Left forelimb (tissue), 1 donor: Measurements from ENCODE around the gene EPHB2.

Experiments
- DNase-seq: peaks from one replicate; pipeline ENCODE4 v3.0.0-alpha.2; 2018; ENCODE audit warnings: low spot score

The EPHB2 gene

GRCh38 chr1:22751124-22751531 lies 40.5 kb downstream of the EPHB2 start:
- no peak for DNase-seq

GRCh38 chr1:22752339-22752738 lies 41.7 kb downstream of the EPHB2 start:
- DNase-seq = no peak

- DNase-seq = no peak
These were observed 42.9 kb downstream of the EPHB2 start for GRCh38 chr1:22753481-22753971.

GRCh38 chr1:22754106-22754768 lies 43.6 kb downstream of the EPHB2 start:
- DNase-seq = no peak

GRCh38 chr1:22754824-22755223 lies 44.2 kb downstream of the EPHB2 start:
- no peak for DNase-seq

GRCh38 chr1:22755641-22756040 lies 45.0 kb downstream of the EPHB2 start:
- DNase-seq = no peak

- DNase-seq = no peak
These were observed 45.6 kb downstream of the EPHB2 start for GRCh38 chr1:22756125-22756735.

- no peak for DNase-seq
These were observed 49.8 kb downstream of the EPHB2 start for GRCh38 chr1:22760455-22760854.

GRCh38 chr1:22761101-22761500 lies 50.5 kb downstream of the EPHB2 start:
- DNase-seq = no peak

- DNase-seq = no peak
These were observed 51.2 kb downstream of the EPHB2 start for GRCh38 chr1:22761821-22762220.

- no peak for DNase-seq
These were observed 53.0 kb downstream of the EPHB2 start for GRCh38 chr1:22763487-22764200.

GRCh38 chr1:22767852-22768251 lies 57.2 kb downstream of the EPHB2 start:
- DNase-seq = no peak

- no peak for DNase-seq
These were observed 59.3 kb downstream of the EPHB2 start for GRCh38 chr1:22769932-22770331.

- DNase-seq = peak; percentile 79
These were observed 61.4 kb downstream of the EPHB2 start for GRCh38 chr1:22772014-22772413.

- peak; percentile 84 for DNase-seq
These were observed 63.6 kb downstream of the EPHB2 start for GRCh38 chr1:22773981-22774832.

- no peak for DNase-seq
These were observed 64.2 kb downstream of the EPHB2 start for GRCh38 chr1:22774833-22775182.

- no peak for DNase-seq
These were observed 64.8 kb downstream of the EPHB2 start for GRCh38 chr1:22775478-22775877.

- no peak for DNase-seq
These were observed 65.5 kb downstream of the EPHB2 start for GRCh38 chr1:22776035-22776613.

- DNase-seq = no peak
These were observed 66.9 kb downstream of the EPHB2 start for GRCh38 chr1:22777388-22778057.

GRCh38 chr1:22778408-22778807 lies 67.8 kb downstream of the EPHB2 start:
- no peak for DNase-seq

- peak; percentile 89 for DNase-seq
These were observed 68.4 kb downstream of the EPHB2 start for GRCh38 chr1:22778862-22779520.
